ENCODE data around the gene FAM174C.
A peak's percentile ranks its signal among the peaks of the same experiment; 100 is the strongest.
"Not testable (repeated sequence)": the region's sequence is repeated elsewhere in the genome, so short reads cannot be mapped to it uniquely, and the experiment has no call there.

Gene FAM174C

GRCh38 chr19:1237027-1237659, 38.2 kb upstream of the FAM174C start:
- no peak for DNase-seq (ENCODE audit: low spot score)

DNA sequence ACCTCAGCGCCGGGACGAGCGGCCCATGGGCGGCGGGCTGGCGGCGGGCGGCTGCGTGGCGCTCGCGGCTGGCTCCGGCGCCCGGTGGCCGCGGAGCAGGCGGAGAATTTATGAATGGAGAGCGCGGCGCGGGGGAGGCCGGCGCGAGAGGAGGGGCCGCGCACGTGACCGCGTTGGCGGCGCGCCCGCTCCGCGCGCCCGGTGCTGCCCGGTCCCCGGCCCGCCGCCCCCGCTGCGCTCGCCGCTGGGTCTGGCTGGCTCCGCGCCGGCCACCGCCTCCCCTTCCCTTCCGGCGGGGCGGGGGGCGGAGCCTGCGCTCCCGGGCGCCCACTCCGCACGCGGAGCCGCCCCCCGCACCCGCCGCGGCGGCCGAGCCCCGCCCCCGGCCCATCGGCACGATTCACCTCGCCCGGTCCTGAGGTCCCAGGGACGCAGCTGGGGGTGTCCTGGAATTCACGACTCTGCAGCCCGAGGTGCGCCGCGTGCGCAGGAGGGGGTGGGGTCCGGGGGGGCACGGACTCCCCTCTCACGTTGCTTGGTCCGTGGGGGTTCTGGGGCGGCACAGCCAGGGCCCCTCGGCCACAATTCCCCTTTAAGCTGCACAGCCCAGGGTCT, 37.5 kb upstream of the FAM174C start, which contains the start of gene CBARP:
CBARP (minus strand) TSS at position 252 of the 615 bp plus-strand sequence. CDS start 1,905 bp downstream, outside the sequence.
- DNase-seq (ENCODE audit: low spot score), result no peak

DNA sequence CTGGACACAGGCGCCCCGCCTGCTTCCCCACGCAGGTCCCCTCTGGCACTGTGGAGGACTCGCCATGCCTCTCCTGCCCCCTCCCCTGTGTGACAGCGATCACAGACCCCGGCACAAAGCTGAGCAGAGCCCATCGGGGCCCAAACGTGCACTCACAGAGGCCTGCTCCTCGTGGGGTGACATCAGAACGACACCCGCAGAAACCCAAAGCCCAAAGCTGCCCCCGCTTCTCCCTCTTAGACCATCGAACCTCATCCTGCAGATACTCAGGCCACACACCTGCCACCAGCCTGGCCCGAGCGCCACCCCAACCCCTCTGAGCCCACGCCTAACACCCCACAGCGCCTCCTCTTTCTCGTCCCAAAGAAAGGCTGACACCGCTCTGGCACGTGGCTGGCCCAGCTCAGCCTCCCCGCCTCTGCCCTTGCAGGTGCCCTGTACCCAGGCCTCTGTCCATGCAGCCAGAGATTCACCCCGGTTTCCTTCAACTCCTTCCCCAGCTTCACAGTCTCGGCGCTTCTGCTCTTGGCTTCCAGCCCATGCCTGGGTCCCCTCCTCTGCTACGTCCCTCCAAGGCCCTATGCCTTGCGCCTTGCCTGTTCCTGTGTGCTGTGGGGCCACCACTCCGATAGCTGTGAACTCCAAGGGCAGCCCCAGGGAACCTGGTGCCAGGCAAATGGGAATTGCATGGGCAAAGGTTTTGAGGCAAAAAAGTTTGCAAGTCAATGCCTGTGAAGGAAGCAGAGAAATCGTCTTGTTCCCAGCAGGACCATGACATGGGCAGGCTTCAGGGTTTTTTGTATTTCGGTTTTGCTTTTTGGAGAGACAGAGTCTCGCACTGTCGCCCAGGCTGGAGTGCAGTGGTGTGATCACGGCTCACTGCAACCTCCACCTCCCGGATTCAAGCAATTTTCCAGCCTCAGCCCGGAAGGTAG, 36.7 kb upstream of the FAM174C start:
- DNase-seq (ENCODE audit: low spot score), result no peak

DNA sequence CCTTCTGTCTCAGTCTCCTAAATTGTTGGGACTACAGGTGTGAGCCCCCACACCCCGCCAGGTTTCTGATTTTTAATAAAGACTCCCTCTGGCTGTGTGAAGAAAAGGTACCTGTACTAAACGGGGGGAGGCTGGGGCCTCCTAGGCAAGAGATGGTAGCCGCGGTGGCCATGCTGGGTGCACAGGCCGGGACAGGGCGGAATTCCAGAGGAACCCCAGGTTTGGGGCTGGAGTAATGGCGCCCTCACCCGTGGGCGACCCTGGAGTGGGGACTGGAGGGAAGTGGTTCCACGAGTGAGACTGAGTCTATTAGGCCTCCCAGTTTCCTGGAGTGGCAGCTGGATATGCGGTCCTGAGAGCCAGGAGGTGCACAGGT, 35.9 kb upstream of the FAM174C start:
- DNase-seq (ENCODE audit: low spot score), result no peak

- peak; percentile 93 for DNase-seq (ENCODE audit: low spot score)
Measured at GRCh38 chr19:1239796-1240737, 35.3 kb upstream of the FAM174C start.

DNA sequence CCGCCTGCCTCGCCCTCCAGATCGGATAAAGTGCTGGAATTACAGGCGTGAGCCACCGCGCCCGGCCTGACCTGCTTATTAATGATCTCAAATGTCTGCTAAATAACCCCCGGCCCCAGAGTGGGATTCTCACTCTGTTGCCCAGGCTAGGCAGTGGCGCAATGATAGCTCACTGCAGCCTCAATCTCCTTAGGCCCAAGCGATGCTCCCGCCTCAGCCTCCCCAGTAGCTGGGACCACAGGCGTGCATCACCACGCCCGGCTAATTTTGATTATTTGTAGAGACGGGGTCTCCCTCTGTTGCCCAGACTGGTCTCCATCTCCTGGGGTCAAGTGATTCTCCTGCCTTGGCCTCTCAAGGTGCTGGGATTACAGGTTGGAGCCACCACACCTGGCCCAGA, 34.4 kb upstream of the FAM174C start:
- no peak for DNase-seq (ENCODE audit: low spot score)

GRCh38 chr19:1241417-1242095, 33.8 kb upstream of the FAM174C start, which contains the start of gene ATP5F1D:
Gene ATP5F1D, plus strand, starts transcription at chr19:1241751. Its CDS starts 100 bp downstream, at chr19:1241851.
- DNase-seq (ENCODE audit: low spot score), result peak; percentile 95

GRCh38 chr19:1243768-1244692, 31.3 kb upstream of the FAM174C start:
- DNase-seq (ENCODE audit: low spot score), result peak; percentile 83

DNA sequence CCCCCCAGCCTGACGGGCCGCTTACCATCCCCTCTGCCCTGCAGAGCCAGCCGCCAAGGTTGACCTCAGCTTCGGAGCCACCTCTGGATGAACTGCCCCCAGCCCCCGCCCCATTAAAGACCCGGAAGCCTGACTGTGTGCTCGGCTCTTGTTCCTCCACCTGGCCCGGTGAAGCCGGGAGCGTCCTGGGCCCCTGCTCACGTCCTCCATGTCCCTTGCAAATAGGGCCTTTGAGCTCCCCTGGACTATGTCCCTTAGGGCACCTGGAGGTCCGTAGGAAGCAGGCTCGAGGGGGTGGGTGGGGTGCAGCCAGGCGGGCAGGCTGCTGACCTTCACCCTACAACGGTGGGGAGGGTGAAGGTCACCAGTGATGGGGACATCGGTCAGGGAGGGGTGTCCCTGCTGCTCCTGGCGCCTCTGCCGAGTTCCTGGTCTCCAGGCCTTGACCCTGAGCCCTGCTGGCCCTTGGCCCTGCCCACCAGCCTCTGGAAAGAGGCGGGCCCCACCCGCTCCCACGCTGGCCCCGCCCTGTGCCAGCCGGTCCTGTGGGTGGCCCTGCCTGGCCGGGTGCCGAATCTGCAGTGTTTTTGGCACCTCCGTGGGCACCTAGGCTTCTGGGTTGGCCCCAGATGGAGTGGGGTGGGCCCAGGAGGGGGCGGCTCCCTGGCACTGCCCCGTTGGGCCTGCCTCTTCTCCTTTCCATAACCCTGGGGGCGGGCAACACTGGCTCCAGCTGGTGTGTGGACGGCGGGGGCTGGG, 30.5 kb upstream of the FAM174C start:
- DNase-seq (ENCODE audit: low spot score), result no peak

- no peak for DNase-seq (ENCODE audit: low spot score)
Measured at GRCh38 chr19:1245494-1246264, 29.7 kb upstream of the FAM174C start.

GRCh38 chr19:1246265-1247087, 28.9 kb upstream of the FAM174C start:
- not testable (repeated sequence) for DNase-seq (ENCODE audit: low spot score)

- no peak for DNase-seq (ENCODE audit: low spot score)
Measured at GRCh38 chr19:1247748-1248138, 27.6 kb upstream of the FAM174C start.

GRCh38 chr19:1248139-1248785, 27.1 kb upstream of the FAM174C start, which contains the start of gene MIDN:
Gene MIDN, plus strand, starts transcription at chr19:1248583. Its CDS starts 1,714 bp downstream, at chr19:1250297.
- peak; percentile 69 for DNase-seq (ENCODE audit: low spot score)

GRCh38 chr19:1248786-1249297, 26.5 kb upstream of the FAM174C start:
- DNase-seq (ENCODE audit: low spot score), result peak; percentile 68

DNA sequence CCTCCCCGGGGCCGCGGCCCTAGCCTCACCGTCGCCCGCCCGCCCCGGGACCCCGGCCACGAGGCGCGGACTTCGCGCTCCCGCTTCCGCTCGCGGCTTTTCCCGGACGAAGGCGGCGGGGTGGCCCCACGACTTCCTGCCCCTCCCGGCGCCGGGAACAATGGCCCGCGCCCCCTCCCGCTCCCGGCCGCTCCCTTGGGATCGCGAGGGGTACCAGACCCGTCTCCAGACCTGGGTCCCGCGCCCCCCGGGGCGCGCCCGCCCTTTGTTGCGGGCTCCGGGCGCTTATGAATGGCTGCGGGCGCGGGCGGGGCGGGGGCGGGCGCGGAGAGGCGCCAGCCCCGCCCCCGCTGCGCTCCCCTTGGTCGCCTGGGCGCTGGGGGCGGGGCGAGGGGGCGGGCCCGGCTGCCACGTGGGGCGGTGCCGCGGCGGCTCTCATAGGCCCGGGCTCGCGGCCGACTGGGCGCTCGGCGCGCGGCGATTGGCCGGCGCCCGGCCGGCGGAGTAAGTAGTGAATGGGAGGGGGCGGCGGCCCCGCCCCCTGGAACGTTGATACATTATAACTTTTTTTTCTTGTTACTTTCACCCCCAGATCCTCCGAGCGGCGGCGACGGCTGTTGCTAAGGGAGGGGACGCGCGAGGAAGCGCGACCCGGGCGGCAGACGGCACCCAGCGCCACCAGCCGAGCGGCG, 25.9 kb upstream of the FAM174C start:
- DNase-seq (ENCODE audit: low spot score), result peak; percentile 92

DNA sequence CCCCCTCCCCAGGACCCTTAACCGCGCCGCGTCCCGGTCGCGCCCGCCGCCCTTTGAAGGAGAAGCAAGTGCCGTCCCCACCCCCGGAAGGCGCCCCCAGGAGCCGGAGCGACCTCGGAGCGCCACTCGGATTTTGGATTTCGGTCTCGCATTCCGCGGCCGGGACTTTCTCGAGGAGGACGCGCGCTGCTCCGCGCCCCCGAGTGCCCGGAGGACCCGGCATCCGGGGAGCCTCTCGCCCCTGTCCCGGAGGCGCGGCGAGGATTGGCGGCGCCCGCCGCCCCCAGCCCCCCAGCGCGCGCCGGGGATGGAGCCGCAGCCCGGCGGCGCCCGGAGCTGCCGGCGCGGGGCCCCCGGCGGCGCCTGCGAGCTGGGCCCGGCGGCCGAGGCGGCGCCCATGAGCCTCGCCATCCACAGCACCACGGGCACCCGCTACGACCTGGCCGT, 25.3 kb upstream of the FAM174C start:
- no peak for DNase-seq (ENCODE audit: low spot score)
